GM19397 (cell line): ENCODE data around the gene NCKAP5.

Experiments
- ATAC-seq: cut with Tn5 transposase; IDR thresholded peaks from one replicate; pipeline ENCODE4 v1.9.1; 2021; ENCODE audit warnings: mild to moderate bottlenecking, moderate library complexity; ENCODE audit not compliant: unreplicated experiment

Gene NCKAP5

DNA sequence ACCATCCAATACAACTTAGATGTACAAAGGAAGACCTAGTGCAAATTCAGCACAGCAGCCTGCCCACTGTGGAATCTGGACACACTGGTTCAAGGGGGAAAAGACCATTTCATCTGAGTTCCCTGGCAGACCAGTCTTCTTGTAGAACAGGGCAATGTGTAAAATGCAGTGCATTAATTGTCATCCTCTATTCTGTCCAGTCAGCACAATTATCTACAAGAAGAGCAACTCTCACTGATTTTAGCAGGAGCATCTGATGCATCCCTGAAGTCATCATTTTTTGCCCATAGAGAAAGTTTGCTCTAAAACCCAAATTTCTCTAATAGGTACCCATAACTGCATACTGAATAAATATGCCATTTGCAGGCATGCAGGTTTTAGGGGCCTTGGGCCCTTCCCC lies 816.4 kb downstream of the NCKAP5 start:
- no peak for ATAC-seq

DNA sequence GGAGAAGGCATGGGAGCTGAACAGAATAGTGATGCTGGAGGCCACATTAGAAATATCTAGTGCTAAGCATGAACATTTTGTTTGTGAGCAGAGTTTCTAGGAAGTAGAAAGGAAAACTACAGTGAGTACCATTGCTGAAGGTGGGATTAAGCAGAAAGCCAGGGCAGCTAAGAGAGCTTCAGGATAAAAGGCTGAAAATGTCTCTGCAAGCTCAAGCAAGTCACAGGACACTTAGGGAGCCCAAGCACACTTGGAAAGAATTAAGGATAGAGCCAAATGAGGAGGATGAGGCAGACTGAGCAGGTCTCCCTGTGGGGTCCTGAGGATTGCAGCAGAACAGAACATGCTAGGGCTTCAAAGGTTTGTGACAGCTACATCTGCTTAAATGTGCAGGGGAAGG lies 817.7 kb downstream of the NCKAP5 start:
- no peak for ATAC-seq

DNA sequence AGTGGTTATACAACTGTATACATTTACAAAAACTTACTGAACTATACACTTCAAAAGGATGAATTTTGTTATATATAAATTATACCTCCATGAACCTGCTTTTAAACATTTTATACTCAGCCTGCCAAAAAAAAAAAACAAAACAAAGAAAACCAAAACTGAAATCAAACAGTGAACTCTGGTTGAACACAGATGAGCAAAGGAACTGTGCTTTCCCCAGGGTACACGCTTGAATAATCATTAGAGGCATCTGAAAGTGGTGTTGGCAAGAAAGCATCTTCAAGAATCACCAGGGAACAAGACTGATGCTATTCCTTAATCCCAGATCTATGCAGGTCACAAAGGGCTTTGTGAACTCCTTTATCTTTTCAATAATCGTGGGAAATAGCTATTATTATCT lies 821.2 kb downstream of the NCKAP5 start:
- peak; percentile 69 for ATAC-seq

DNA sequence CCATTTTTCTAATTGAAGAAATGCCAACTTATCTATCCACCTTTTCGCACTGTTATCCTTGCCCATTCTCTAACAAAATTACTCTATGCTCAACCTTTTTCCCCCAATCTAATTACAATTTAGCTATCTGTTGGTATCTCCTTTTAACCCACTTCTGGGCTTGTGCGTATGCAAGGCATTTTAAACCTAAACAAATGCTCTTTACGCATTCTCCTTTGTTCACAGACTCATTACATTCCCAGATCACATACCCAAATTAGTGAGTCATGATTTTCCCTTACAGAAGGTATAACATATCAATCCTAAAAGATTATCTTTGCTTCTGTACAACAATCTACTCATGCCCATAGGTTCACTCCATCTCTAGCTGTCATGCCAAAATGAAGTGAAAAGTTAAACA lies 826.5 kb downstream of the NCKAP5 start:
- no peak for ATAC-seq

DNA sequence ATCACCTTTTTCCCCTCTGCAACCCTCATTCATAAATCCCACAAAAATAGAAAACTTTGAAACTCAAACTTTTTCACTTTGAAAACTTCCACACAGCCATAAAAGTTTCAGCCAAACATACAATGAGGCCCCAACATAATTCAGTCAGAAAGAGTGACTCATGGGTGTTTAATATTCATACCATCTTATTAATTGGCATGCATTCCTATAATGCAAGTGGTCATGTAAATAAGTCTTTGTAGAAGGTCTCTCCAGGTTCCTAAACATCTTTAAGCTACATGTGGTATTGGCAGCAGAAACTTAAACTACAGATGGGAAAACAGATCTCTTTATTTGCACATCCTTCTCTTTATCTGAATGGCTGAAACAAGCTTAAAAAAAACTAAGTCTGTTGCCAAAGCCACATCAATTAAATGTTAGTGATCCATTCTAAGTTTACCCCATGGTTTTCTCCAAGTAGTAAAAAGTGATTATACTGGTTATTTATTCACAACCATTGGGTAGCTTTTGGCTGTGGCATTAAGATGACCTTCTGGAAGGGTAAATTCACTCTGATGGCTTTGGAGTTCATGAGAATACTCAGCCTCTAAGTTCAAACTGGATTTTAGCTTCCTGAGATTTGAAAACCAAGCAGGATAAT lies 828.1 kb downstream of the NCKAP5 start:
- no peak for ATAC-seq

DNA sequence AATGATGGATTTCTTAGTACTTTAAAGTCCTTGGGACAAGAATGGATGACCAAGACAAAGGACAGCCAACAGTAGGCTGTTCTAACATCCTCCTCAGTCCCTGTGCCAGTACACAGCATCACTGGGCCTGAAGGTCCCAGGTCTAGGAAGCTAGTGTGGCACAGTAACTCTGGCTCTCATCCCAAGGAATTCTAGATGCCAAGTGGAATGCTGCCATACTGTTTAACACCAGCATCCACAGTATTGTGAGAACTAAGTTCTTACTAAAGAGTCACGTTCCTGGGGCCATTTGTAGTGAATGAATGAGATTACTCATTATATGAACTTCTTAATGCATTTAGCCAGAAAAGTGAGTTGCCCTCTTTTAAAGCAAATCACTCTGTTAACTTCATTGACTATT lies 830.0 kb downstream of the NCKAP5 start:
- no peak for ATAC-seq

DNA sequence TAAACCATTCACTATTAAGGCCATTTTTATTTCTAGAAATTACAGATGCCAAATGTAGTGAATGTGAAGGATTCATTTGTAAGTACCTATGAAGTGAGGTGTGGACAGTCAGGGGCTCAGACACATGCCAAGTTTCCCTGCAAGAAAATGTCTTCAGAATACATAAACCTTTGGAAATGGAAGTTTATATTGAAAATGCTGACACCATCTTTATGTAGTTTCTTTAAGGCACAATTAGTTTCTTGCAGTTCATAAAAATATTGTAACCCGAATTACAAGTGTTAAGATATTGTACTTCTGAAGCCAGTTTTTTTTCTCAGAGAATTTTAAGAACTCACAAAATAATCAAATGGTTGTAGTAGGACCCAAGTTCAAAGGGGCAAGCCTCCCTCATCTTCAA lies 832.2 kb downstream of the NCKAP5 start:
- ATAC-seq, result no peak

DNA sequence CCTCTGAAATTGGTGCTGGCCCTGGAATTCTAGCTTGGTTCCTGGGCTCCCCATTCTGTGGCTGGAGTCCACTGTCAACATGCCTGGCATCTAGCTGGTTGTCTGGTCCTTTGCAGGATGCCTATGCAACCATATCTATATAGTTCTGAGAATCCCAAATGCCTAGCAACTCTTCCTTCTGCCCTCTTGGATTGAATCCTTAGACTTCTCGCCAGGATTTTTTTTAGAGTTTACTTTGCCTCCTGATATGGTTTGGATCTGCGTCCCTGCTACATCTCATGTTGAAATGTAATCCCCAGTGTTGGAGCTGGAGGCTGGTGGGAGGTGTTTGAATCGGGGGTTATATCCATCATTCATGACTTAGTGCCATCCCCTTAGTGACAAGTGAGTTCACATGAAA lies 833.3 kb downstream of the NCKAP5 start:
- no peak for ATAC-seq

DNA sequence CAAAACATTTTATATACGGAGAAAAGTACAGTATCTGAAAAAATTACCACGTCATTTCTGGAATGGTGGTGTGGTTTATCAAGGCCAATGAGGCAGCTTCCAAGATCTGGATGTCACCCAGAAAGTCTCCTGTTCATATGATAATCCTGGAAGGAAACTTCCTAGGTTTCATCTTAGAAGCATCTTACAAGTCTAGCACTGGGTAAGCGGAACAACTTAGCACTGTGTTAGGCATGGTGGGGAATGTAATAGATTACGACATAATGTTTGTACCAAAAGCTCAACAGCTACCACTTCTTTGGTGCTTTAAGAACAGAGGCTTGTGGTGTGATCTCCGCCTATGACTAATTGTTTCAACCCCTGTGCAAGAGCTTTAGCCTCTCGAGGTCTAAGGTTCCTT lies 835.2 kb downstream of the NCKAP5 start:
- no peak for ATAC-seq

DNA sequence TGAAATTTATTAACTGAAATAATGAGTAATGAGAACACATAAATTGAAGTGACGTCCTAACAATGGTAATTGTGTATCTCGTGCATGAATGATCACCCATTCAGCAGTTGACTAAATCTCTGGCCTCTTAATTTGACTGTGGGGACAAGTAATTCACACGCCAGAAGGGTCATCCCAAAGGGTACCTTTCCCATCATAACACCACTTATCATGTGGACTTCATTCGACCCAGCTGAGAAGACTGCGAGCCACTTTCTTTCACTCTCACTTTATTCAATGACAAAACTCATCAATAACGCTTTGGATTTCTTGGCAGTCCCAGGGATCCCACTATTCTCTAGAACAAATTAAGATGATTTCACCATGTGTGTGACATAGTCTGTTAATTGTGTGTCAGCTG lies 835.6 kb downstream of the NCKAP5 start:
- no peak for ATAC-seq

DNA sequence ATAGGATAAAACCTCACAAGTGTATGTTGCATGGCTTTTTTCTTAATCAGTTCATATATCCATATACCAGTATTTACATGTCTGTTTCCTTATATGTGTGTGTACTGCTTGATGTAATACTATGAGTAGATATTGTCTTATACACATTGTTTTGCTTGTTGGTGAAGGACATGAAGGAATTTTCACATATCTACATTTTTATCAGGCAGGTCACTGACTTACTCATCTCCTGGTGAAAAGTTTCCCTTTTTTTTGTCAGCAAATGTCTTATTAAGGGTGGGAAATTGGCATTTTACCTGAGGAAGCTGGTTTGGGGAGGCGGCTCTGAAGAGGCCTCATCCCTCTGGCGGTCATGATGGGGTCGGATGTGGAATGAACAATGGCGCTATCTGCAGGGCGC lies 836.8 kb downstream of the NCKAP5 start:
- no peak for ATAC-seq

DNA sequence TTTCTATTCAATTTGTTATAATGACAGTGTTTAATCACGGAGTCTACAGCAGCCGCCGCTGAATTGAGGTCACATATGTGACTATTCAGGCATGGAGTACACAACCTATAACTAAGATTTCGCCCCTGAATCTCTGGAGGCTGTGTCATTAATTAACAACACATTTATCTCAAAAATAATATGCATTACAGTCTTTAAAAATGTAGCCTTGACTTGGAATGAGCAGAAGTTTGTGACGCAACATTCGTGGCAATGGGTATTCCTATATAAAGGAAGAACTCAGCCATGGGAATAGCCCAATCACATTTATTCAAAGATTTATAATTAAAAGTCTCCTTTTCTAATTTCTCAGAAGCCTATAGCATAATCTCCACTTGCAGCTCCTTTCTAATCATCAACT lies 837.7 kb downstream of the NCKAP5 start:
- ATAC-seq, result no peak

DNA sequence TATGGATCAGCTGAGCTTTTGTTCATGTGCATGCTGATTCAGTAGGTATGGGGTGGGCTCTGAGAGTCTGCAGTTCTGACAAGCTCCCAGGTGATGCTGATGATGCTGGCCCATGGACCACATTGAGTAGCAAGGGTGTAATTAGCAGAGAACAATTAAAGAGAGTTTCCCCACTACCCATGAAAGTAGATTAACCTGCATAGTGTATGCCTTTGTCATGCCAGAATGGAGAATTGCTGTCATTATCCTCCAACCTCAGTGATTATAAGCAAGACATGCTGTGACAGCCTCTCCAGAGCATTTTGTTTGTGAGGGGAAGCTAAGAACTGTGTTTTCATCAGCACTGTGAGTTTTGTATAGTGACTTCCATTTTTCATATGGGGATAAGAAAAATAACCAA lies 838.7 kb downstream of the NCKAP5 start:
- no peak for ATAC-seq

DNA sequence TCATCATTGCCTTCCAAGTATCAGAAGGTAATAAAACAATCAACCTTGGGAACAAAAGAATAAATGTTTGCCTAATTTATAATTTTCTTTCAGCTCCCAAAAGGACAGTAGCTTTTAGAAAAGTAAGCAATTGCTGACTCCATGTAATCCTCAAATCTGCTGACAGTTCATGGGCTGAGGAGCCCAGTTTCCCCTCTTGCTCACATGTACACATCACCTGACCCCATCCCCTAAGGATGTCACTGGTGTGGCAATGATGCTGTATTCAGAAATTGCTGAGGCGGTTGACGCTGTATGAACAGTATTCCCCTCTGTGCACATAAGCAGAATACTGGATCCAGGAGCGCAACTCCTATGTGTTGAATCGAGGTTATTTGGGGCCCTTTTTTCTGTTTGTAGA lies 842.1 kb downstream of the NCKAP5 start:
- ATAC-seq, result no peak

DNA sequence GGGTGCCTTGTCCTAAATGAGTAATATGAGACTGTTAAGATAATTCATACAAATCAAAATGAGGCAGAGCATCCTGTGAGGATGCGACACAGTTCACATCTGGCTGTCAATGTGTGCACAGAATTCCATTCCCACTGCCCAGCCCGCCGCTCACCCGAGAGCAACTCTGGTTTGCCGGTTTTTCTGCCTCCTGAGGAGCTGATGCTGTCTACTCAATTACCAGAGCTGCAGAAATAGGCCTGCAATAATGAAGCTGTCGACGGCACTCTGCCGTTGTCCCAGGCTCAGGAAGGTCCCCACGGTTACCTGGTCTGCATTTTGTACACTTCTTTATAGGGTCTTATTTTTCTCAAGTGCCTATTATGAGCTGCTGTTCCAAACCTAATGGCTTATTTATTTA lies 842.5 kb downstream of the NCKAP5 start:
- ATAC-seq, result no peak

DNA sequence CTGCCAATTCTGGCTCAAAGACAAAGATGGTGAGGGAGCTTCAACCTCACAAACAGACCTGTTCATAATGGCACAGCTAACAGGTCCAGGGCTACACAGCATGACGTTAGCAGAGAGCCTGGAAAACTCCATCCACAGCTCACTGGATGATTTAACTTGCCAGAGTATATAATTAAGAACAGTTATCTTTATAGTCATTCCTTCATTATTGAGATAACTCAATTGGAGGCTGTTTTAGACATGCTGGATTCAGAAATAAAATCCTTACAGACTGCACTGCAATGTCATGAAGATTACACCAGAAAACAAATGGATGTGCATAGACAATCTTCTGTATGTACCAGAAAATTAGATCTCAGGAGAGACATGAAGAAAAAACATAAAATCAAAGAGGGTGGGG lies 843.1 kb downstream of the NCKAP5 start:
- no peak for ATAC-seq

DNA sequence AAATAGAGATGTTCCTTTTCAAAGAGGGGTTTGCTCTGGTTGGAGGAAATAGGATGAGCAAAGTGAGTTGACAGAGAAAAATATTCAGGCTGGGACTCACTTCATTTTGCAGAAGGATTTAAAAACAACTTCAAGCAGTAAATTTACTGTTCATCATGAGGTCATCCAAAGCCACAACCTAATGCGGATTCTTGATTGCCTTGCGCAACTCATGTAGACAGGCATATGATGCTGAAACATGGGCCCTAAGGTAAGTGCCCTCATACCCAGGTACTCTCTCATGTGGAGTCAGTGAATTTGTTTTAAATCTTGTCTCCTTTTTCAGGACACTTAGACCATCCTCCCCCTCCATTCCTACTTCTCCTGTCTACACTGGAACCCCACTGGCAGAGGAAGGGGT lies 846.3 kb downstream of the NCKAP5 start:
- no peak for ATAC-seq

DNA sequence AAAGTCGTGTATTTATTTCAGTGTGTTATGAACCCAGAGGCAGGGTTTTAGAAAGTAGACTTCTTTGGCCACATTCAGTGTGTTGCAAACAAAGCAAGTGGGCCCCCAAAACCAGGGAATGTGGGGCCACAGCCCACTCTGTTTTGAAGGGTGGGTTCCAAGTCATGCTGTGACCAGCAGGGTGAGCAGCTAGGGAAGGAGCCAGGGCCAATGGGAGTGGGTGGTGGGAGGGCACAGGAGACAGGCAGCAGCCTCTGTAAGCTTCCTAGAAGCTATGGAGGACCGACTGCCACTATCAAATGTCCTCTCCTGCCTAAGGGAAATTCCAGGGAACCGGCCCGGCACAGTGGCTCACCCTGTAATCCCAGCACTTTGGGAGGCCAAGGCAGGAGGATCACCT lies 847.9 kb downstream of the NCKAP5 start:
- no peak for ATAC-seq

DNA sequence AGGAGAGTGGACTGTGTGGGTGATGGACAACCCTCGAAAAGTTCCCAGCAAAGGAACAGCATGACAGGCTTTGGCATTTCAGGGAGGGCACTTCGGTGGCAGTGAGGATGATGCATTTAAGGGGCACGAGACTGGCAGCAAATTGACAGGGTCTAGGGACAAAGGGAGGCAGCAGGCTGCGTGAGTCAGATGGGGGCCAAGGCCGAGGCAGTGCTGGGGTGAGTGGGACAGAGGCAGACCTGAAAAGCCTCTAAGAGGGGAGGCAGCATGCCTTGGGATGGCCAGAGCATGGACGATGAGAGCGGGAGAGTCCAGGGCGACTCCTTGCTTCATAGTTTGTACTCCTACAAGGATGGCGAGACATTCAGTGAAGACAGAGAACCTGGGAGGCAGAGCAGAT lies 848.8 kb downstream of the NCKAP5 start:
- ATAC-seq, result no peak

DNA sequence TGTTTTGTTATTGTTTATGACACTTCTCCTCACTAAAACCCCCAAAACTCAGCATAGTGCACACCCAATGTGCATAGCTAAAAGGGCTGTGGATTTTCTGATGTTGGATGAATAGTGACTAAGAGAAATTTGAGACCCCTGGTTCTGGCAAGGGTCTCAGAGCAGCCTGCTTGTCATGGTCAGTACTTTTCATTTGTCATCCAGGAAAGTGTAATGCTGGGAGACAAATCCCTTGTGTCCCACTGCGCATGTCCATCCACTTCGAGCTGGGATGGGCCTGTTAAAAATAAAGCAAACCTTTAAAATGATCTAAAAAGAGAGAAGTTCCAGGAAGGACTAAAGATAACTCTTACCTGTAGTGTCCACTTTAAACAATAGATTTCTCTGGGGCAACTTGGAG lies 851.3 kb downstream of the NCKAP5 start:
- no peak for ATAC-seq

DNA sequence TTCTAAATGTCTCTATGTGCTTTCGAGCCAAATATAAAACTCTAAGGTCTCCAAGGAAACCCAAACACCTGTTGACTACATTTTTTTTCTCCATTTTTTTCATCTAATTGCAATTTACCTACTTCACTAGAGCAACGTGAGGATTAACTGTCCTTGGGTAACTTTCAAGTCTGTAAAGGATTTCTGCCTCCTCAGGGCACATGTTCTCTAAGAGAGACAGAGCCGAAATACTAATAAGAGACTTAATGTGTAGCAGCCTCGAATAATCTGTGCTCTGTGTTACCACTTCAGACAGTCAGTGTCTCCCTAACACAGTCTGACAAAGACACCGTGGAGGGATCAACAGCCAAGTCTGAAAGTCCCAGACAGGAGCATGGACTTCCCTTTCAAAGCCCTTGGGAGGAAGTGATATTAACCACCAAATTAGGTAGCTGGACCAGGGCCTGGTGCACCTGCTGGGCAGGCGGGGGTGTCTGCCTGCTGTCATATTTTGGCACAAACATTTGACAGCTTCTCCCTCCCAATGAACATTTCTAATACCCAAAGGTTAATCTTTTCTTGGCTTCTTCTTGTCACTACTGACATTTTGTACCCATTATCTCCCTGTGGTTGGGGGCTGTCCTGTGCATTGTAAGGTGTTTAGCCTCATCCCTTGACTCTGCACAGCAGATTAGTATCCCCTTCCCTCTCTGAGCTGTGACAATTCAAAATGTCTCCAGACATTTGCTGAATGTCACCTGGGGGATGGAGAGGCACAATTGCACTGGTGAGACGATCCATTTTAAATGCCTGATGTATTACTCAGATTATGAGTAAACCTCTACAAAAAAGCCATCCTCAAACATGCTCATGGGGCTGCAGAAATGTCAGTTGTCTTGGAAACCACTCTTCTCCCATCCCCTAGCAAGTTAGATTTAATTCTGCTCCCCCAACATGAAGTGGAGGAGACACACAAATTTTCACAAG lies 852.6 kb downstream of the NCKAP5 start:
- peak; percentile 89 for ATAC-seq

DNA sequence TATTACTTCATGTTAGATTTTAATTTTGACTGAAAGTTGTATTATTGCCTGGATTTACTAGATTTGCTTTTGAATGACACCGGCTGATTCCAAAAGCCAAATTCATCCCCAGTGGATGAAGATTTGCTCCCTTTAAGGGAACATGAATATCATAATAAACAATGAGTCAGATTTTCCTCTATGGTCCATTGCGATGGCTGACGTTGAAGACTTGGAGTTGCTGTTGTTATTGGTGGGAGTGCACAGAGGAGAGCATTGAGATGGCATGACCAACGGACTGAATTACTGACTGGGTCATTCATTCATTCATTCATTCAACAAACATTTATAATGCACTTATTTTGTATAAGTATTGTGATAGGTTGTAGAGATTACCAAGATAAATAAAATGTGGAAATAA lies 864.9 kb downstream of the NCKAP5 start:
- ATAC-seq, result no peak
